ENCODE data around the gene LRPPRC.
"Not testable (repeated sequence)": the region's sequence is repeated elsewhere in the genome, so short reads cannot be mapped to it uniquely, and the experiment has no call there.

Gene LRPPRC

DNA sequence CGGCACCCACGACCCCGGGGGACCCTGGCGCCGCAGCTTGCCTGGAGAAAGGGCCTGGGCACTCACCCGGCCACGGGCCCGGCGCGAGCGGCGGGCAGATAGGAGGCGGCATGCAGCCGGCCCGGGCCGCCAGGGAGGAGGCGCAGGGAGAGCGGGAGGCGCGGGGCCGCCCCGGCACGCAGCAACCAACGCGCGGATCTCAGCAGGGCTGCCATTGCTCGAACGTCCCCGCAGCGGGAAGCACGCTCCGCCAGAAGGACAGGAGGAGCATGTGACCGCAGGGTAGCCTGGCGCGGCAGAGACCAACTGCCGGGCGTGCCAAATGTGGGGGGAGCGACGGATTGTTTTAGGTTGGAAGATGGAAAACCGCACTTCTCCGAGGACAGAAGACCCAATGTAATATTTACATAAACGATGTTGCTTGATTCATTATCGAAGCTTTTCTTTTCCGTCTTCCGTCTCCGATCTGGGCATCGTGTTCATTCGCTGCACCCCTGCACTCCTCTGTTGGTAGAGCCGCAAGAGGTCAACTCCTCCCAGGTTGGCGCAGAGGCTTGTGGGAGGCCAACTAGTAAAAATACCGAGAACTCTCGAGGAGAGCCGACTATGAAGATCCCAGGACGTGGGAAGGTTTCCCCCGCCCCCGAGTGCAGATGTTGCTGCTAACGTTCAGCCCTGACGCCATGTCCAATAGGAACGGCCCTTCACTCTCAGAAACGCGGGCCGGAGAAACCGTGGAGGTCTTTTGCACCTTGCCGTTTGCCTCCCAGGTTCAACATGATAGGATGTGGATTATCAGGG is at the start of gene LRPPRC:
LRPPRC (minus strand) TSS at position 257 of the 801 bp plus-strand sequence; CDS start at position 215, 42 bp downstream.
- peak; percentile 88 for DNase-seq (ENCODE audit: low read depth)

DNA sequence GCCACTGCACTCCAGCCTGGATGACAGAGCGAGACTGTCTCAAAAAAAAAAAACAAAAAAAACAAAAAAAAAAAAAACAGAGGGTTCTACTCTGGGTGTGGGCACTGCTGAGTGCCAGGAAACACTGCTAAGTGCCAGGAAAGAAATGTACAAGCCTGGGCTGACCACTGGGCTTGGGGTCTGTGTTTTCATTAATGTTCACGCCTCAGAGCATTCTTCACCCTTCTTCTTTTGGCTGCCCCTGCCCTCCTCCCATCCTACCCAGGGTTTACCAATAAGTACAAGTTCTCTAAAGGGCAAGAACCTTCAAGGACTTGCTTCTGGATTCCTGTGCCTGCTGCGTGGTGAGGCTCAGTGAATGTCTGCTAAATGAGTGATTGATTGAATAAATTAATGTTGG is 49.3 kb upstream of the LRPPRC start:
- DNase-seq (ENCODE audit: low read depth): no peak

DNA sequence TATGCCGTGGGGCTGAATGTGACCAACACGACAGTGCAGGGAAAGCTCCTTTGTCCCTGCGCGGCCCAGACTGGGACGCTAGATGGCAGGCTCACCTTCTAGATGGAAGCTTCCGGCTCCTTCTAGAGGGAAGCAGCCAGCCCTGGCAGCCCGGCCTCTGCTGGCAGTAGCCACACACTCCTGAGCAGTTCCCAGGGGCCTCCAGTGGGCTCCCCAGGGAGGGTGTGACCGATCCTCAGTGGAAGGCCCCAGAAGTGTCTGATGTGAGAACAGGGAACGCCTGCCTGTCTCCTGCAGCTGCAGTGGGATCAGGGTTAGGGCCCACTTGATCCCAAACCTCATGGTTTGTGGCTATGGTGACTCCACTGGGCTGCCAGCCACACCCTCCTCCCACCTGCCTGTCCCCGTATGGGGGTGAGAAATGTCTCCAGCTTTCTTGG is 48.5 kb upstream of the LRPPRC start:
- DNase-seq (ENCODE audit: low read depth): peak; percentile 64

DNA sequence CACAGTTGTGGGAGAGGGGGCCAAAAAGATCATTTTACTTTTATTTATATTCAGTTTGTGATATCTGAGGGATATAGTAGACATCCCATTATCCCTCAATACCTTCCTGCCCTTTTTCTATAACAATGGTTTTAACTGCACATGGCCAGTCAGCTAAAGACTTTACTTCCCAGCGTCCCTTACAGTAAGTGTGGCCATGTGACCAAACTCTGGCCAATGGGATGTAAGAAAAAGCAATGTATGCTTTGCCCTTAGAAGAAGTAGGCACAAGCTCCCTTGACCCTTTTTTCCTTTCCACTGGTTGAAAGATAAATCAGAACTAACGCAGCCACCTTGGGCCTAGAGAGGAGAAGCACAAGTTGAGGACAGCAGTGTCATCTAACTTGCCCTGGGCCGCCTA is 44.6 kb upstream of the LRPPRC start:
- no peak for DNase-seq (ENCODE audit: low read depth)

DNA sequence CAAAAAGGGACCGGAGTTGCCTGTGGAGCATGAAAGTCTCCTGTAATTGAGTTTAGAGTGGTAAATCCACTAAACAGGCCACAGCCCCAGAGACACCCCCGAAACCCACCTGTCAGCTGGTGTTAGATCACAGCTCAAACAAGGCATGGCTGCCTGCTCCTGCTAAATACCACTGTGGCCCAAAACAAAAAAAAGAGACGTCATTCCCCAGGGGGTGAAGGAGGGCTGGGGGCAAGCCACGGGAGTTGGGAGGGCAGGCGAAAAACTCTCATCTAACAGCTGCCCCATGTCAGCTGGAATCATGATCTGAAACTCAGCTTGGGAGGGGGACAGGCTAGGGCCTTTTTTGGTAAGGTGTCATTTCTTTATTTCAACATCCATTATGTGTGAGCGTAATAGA is 42.5 kb upstream of the LRPPRC start:
- DNase-seq (ENCODE audit: low read depth): no peak

DNA sequence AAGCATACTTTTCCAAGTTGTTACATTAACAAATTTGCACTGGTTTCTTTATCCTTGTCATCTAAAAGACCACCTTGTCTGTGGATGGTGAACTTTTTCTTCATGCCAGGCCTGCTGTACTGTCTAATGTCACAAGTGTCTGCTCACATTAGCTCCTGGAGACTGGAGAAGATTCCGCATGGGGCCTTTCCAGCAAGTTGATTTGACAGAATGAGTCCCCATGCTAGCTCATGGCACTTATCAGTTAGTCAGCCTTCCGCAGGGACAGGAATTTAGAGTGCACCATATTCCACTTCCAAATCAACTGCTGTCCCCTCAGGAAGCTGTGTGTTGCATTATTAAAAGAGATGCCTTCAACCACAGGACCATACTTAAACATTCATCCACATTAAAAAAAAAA is 41.4 kb upstream of the LRPPRC start:
- DNase-seq (ENCODE audit: low read depth): no peak

DNA sequence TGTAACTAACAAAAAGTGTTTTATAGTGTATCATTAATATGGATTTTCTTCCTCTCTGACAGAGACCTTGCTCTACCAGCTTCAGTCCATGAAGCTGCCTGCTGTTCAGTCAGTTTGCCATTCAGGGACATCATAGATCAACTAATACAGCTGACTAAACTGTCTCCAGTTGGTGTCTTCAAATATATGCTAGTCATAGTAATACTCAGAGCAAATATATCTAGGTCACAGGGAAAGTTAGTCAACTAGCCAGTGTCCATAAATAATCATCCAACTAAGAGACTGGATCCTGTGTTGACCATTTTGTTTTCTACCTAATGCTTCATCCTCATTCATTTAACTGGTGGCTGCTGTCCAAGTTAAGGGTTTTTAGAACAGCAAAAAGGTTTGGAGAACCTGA is 38.2 kb upstream of the LRPPRC start:
- no peak for DNase-seq (ENCODE audit: low read depth)

DNA sequence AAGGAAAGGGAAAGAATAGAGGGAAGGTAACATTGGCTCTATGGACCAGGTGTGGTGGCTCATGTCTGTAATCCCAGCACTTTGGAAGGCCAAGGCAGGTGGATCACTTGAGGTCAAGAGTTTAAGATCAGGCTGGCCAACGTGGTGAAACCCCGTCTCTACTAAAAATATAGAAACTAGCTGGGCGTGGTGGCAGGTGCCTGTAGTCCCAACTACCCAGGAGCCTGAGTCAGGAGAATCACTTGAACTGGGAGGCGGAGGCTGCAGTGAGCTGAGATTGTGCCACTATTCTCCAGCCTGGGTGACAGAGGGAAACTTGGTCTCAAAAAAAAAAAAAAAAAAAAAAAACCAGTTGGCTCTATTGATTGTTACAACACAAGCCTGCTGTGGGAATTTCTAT is 31.3 kb upstream of the LRPPRC start:
- not testable (repeated sequence) for DNase-seq (ENCODE audit: low read depth)

DNA sequence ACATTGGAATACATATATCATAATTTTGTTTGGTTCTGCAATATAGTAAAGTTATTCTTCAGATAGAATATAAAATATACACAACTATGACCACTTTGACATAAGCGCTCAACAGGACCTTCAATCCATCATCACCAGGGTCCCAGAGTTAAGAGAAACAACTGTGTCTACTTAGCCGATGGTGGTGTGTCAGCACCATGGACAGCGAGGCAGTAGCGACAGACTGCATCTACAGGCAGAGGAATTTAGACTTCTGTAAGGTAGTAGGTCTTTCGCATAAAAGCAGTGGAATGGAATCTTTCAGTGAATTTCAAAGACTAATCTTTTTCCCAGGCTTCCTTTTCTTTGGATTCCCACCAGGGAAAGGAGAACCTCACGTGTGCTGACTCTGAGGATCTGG is 20.5 kb upstream of the LRPPRC start:
- DNase-seq (ENCODE audit: low read depth): peak; percentile 17

DNA sequence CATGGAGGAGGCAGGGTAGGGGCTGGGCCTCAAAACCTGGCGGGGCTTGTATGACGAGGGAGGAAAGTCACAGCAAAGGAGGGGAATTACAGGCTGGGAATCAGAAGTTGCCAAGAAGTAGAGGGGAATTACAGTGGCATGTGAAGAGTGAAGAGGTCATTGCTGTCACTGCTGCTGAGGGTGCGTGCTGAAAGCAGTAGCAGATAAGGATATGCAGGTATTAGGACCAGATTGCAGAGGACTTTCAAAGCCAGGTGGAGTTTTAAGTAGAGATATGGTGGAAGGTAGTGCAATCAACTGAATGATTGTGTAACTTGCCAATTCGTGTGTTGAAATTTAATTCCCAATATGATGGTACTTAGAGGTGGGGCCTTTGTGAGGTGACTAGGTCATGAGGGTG is 19.4 kb upstream of the LRPPRC start:
- no peak for DNase-seq (ENCODE audit: low read depth)

DNA sequence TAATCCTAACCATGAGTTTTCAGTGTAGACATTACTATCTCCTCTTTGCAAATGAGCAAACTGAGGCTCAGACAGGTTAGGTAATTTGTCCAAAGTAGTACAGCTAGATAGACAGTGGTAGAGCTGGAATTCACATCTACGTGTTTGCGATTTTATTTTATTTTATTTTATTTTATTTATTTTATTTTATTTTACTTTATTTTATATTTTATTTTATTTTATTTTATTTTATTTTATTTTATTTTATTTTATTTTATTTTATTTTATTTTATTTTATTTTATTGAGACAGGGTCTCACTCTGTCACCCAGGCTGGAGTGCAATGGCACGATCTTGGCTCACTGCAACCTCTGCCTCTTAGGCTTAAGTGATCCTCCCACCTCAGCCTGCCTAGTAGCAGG is 17.4 kb upstream of the LRPPRC start:
- DNase-seq (ENCODE audit: low read depth): not testable (repeated sequence)

DNA sequence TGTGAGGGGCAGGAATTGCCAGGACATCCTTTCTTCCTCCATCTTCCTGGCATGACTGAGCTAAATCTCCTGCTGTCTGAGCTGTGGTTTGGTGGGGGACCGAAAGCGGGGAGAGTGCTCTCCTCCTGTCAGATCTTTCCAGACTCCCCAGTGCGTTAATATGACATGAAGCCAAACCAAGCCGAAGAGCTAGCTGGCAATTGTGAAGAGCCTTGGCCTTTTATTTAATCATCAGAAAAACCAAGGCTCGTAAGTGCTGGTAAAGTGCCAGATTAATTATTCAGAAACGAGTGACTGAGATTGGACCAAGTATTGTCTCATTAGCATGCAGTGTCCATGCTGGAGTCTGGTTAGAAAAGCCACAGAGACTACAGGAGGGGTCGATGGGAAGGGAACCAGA is 14.5 kb upstream of the LRPPRC start:
- DNase-seq (ENCODE audit: low read depth): no peak

DNA sequence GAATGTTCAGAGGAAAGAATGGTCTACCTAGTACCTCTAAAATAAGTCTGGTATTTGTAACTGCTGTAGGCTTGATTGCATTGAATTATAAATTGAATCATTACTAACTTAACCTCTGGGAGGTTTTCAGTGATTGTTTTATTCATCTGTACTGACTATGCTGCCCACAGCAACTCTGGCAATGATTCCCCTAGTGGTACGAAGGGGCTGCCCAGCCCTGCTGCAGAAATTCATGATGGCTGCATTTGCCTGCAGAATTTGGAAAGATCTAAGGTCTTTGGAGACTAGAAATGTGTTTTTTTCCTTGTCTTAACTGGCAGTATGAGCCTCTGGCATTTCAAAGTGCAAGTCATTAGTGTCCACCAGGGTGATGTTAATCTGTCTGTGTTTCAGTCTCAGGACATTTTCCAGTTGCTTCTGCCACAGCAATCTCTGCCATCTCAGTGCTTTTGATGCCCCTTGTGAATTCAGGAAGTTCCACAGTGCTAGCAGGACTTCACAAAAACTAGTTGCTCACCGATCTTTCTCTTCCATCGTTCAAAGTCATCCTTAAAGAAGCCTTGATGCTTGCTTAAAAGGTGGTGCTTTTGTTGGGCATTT is 13.4 kb upstream of the LRPPRC start:
- no peak for DNase-seq (ENCODE audit: low read depth)

DNA sequence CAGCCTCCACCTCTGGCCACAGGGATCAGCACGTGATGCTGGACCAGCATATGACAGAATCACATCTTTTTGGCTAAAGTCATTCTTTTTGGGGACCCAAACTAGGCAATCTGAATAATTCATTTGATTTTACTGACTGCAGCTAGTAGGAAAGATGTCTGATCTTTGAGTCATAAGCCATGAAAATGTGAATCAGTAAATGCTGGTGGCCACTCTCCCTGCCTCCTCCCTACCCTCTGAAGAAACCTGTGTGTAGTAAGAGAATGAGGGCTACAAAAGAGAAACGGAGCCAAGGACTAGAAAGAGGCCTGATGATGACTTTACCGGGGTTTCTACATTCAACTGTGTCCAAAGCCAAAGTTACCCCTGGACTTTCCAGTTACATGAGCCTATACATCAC is 10.1 kb upstream of the LRPPRC start:
- DNase-seq (ENCODE audit: low read depth): no peak

DNA sequence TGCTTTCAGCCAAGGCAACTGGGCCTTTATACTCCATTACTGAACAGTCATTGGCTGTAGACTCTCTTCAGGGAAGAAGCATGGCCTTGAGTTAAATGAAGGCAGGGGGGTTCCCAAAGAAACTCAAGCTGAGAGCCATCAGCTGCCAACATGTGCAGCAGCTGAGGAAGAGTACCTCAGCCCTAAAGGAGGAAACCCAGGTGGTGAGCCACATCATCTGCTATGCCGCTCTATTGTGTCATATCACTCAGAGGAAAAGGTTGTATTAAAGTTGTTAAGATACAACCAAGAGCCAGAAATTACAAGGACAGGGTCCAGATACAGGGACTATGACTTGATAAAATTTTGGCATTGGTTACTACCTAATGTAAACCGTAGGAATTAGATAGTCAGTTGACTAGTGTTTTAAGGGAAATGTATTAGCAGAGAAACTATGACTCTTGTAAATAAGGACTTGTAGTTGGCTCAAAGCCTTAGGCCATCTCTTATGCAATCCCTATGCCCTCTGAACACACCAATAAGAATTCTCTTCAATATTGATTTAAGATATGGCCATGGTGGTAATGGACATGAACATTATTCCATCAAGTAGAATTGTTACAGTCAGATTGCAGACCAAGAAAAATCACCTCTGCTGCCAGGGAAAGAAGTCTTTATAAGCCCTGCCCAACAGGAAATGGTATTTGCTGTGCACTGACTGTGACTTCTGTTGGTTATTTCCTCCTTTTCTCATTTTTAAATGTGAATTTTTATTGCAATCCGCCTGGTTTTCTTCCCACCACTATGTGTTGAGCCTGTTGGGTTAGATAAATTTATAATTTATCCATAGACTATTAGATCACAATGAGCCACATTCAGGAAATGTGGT is 9.2 kb upstream of the LRPPRC start:
- DNase-seq (ENCODE audit: low read depth): no peak

DNA sequence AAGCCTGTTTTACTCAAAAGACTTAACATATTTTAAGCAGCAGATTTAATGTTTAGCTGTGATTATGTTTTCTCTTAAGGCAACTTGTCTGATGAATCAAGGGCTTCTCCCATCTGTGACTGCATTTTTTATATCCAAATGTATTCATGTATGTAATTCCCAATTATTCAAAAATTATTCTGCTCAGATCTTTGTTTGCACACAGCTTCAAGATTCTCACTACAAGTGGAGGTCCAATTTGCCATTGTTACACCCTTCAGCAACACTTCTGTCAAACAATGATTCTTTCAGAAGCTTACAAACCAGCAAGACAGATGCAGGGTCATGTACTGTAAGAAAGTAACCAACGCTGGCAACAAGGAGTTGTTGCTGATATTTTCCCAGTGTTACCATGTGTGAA is 5.9 kb upstream of the LRPPRC start:
- DNase-seq (ENCODE audit: low read depth): no peak

DNA sequence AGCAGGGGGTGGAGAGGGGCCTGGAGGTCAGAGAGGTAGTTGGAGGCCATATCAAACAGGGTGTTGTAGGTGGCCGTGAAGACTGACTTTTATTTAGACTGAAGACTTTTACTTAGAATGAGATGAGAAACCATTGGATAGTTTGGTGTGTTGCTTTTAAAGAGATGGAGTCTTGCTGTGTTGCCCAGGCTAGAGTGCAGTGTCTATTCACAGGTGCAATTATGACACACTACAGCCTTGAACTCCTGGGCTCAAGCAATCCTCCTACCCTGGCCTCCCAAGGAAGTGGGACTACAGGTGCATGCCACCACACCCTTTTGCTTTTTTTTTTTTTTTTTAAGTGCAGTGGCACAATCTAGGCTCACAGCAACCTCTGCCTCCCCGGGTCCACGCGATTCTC is 2.5 kb upstream of the LRPPRC start:
- no peak for DNase-seq (ENCODE audit: low read depth)

DNA sequence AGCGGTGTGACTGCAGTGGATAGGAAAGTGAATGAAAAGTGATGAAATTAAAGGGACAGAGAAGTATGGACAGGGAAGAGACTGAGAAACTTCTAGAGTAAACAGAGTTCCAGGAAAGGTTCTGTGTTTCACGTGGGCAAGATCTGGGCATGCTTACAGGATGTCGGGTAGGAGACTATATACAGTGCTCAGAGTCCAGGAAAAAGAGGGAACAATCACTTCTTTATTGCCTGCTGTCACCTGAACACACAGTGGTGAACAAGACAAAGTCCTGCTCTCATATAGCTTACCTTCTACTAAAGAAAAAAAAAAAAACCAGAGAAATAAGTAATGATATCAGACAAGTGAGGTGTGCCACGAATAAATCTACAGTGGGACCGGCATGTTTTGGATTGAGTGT is 2.4 kb downstream of the LRPPRC start:
- DNase-seq (ENCODE audit: low read depth): no peak

DNA sequence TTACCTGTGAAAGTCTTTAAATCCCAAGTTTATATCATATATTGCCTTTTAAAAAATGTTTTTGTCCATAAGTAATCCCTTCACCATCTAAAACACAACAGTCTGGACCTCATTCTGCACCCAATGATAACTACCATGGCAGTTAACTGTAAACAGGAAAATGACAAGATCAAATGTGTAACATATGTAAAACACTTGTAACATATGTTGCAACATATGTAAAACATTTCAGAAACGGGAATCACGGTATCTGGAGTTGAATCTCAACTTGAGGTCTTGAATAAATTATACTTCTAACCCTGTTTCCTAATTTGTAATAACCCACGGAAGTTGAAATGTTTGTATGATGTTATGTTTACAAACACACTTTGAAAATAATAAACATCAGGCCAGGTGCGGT is 6.2 kb downstream of the LRPPRC start:
- DNase-seq (ENCODE audit: low read depth): no peak

DNA sequence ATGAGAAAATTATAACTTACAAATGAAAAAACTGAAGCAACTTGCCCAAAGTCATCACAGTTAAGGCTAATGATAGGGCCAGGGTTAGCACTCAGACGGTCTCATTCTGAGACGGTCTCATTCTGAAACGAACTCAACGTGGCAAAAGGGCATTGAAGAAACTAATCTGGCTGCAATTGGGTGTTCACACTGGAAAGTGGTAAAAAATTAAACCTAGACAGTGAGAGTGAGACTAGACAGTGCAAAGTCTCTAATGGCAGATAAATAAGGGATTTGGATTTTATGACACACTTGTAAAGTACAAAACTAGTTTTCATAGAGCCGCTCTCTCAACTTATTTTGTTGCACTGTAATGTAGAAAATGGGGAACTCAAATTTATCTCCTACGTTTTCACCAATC is 9.2 kb downstream of the LRPPRC start:
- no peak for DNase-seq (ENCODE audit: low read depth)

DNA sequence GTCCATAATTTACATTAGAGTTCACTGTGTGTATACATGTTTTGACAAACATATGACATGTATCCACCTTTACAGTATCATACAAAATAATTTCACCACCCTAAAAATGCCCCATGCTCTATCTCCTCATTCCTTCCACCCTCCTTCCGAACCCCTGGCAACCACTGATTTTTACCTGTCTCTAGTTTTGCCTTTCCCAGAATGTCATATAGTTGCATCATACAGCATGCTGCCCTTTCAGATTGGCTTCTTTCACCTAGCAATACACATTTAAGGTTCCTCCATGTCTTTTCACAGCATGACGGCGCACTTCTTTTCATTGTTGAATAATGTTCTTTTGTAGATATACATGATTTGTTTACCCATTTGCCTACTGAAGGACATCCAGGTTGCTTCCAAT is 10.4 kb downstream of the LRPPRC start:
- no peak for DNase-seq (ENCODE audit: low read depth)

DNA sequence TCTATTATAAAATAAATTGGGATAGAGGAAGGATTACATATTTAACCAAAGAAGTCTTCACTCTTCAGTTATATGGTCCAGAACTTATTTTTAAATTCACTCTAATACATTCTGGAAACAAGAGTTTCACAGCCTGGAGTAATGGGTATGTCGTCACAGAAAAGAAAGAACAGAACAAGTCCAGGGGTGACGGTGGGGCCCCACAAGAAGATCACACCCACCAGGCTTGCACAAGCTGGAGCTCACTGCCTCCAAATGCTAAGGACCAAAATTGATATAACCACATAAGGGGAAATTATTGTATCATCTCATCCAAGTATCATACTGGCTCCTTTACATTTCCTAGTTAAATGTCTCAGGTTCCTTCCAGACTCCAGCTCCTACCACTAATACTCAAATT is 11.3 kb downstream of the LRPPRC start:
- DNase-seq (ENCODE audit: low read depth): no peak

DNA sequence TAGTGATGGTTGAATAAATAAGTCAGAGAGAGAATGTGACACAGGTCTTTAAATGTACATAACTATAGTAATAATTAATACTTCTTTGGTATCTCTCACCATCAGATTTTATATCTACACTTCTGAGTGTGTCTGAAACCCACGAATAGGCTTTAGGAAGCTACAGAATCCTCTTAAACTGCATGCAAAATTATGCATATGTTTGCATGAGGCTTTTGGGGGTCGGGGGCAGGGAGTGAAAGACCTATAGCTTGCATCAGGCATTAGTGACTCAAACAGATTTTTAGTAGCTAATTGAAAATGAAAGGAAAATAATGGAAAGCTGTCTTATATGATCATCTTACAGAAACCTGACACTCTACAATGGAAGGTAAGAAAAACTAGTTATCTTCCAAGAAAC is 14.9 kb downstream of the LRPPRC start:
- DNase-seq (ENCODE audit: low read depth): no peak

Measured in HS-27A (cell line).